ENCODE measurements around the gene CFAP45. TPM values are rescaled to one million over a fixed set of nuclear protein-coding genes. Genes with fewer than 3 reads are reported as not detected.

The CFAP45 gene
- total and polyA plus RNA-seq, 5 donors from 2014 or later: 0.40 to 7.2 (median 0.48) TPM; not detected in 1

DNA sequence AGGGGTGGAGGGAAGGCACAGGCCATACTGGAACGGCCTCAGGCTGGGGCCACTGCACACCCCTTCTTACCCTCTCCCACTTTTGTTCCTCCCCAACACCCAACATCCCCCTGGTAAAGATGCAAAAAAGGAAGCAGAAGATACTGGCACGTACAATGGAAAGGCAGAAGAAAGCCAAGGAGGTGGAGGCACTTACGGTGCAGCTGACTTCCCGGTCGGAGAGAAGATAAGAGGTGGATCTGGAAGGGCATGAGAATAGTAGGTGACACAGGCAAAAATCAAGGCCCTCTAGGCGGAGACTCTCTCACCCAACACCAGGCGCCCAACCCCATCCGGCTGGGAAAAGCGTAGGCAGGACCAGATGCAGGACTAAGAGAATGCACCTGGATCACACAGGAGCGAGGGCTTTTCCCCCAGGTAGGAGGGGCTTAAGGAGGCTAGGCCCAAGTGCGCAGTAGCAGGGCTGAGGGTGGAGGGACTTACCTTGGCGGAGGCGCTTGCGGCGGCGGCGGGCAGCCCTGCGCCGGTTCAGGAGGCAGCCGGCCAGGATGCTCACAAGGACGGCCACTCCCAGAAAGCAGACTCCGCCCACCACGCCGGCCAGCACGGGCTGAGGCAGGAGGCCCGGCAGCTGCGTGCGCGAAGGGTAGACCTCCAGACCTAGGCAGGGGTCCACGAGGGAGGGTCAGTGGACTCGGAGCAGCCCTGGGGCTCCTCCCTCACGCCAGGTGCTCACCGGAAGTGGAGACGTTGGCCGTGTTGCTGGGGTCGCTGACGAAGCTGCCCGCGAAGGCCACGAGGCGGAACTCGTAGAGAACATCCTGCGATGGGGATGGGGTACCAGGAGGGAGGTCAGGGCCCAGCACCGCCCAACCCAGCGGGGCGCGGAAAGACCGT, 29.4 kb upstream of the CFAP45 start:
- Mint-ChIP-seq H3K27ac (no peak overlapping the region), H3K4me3 (no peak overlapping the region), H3K27me3 (peaks cover 5% of the 10 kb centered on the region), H3K9me3 (peaks cover 0 to 4% (median 0%) of the 10 kb centered on the region in 7 donors), H3K4me1 (peaks cover 0 to 16% (median 11%) of the 10 kb centered on the region in 4 donors), H3K36me3 (peaks cover 3% of the 10 kb centered on the region)
- no peaks in the 10 kb centered on the region for H3K36me3 ChIP-seq (ENCODE audit: control insufficient read depth, insufficient read depth, low read length)
- H3K27me3 ChIP-seq (ENCODE audit: control insufficient read depth, insufficient read depth, low read length): no peaks in the 10 kb centered on the region
- DNase-seq (no peak), ATAC-seq (ENCODE audit: low read depth in 2 of 2) (no peak)
- H3K9me3 ChIP-seq (ENCODE audit: control insufficient read depth in 2 of 2, low read length in 2 of 2): no peaks in the 10 kb centered on the region
- peaks cover 10% of the 10 kb centered on the region for H3K4me1 ChIP-seq (ENCODE audit: control insufficient read depth, insufficient read depth, low read length, poor library complexity, severe bottlenecking)
- no peak overlapping the region for H3K4me3 ChIP-seq (ENCODE audit: low read depth, low read length)
- H3K27ac ChIP-seq (ENCODE audit: insufficient read depth, low read length, poor library complexity, severe bottlenecking): no peak overlapping the region

DNA sequence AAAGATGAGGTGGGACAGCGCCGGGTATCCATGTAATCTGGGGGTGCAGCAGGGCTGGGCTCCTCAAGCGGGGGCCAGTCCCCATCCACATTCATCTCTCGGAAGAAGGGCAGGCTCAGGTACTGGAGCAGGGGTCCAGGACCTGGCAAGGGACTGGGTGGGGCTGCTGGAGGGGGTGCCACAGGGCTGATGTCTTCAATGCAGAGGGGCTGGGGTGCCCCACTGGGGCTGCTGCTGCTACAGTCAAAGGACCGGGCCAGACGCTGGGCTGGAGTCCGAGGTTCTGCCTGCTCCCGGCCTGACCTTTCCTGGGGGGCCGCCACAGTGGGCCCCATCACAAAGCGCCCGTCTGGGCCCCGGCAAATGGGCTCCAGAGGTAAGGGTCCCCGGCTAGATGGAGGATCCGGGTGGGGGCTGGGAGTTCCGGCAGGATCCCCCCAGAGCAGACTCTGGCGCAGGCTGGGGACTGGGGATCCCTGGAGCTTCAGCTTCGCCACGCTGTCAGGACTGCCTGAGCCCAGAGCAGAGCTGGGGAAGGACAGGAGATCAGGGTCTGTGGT, 28.6 kb upstream of the CFAP45 start:
- Mint-ChIP-seq H3K27me3 (peaks cover 10% of the 10 kb centered on the region), H3K27ac (no peak overlapping the region), H3K4me1 (peaks cover 0 to 23% (median 14%) of the 10 kb centered on the region in 4 donors), H3K9me3 (peaks cover 0 to 5% (median 0%) of the 10 kb centered on the region in 7 donors), H3K36me3 (peaks cover 6% of the 10 kb centered on the region), H3K4me3 (no peak overlapping the region)
- H3K27ac ChIP-seq (ENCODE audit: insufficient read depth, low read length, poor library complexity, severe bottlenecking): no peak overlapping the region
- no peaks in the 10 kb centered on the region for H3K9me3 ChIP-seq (ENCODE audit: control insufficient read depth in 2 of 2, low read length in 2 of 2)
- DNase-seq (no peak), ATAC-seq (ENCODE audit: low read depth in 2 of 2) (no peak)
- no peak overlapping the region for H3K4me3 ChIP-seq (ENCODE audit: low read depth, low read length)
- peaks cover 11% of the 10 kb centered on the region for H3K4me1 ChIP-seq (ENCODE audit: control insufficient read depth, insufficient read depth, low read length, poor library complexity, severe bottlenecking)
- no peaks in the 10 kb centered on the region for H3K27me3 ChIP-seq (ENCODE audit: control insufficient read depth, insufficient read depth, low read length)
- H3K36me3 ChIP-seq (ENCODE audit: control insufficient read depth, insufficient read depth, low read length): no peaks in the 10 kb centered on the region

DNA sequence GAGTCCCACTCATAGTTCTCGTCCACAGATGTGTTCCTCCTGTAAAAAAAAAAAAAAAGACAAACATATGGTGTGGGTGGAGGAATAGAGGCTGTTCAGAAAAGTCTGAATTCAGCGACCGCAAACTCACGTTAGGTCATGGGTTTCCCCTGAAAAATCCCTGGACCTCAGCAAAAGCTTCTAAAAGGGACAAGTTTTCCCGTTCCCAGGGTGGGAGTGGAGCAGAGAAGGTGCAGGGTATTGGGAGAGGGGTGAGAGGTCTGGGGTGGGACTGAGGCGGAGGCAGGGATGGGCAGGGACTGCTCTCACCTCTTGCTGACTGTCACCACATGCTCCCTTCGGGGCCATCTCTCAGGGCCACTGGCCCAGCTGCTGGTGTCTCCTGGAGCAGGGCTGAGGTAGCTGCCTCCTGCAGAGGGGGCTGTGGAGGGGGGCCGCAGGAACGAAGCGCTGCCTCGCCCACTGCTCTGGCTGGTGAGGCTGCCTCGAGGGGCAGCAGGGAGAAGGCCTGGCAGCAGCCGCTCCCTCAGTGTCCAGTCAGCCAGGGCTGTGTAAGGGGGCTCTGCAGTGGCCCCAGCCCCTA, 28.0 kb upstream of the CFAP45 start:
- Mint-ChIP-seq H3K36me3 (peaks cover 6% of the 10 kb centered on the region), H3K27ac (no peak overlapping the region), H3K4me1 (peaks cover 0 to 26% (median 18%) of the 10 kb centered on the region in 4 donors), H3K9me3 (peaks cover 0 to 6% (median 0%) of the 10 kb centered on the region in 7 donors), H3K4me3 (no peak overlapping the region), H3K27me3 (peaks cover 10% of the 10 kb centered on the region)
- Histone ChIP-seq H3K4me3 (ENCODE audit: low read depth, low read length) (no peak overlapping the region), H3K4me1 (ENCODE audit: control insufficient read depth, insufficient read depth, low read length, poor library complexity, severe bottlenecking) (peaks cover 17% of the 10 kb centered on the region), H3K27ac (ENCODE audit: insufficient read depth, low read length, poor library complexity, severe bottlenecking) (no peak overlapping the region), H3K9me3 (ENCODE audit: control insufficient read depth in 2 of 2, low read length in 2 of 2) (no peaks in the 10 kb centered on the region), H3K36me3 (ENCODE audit: control insufficient read depth, insufficient read depth, low read length) (no peaks in the 10 kb centered on the region), H3K27me3 (ENCODE audit: control insufficient read depth, insufficient read depth, low read length) (no peaks in the 10 kb centered on the region)
- DNase-seq (no peak), ATAC-seq (ENCODE audit: low read depth in 2 of 2) (no peak)

DNA sequence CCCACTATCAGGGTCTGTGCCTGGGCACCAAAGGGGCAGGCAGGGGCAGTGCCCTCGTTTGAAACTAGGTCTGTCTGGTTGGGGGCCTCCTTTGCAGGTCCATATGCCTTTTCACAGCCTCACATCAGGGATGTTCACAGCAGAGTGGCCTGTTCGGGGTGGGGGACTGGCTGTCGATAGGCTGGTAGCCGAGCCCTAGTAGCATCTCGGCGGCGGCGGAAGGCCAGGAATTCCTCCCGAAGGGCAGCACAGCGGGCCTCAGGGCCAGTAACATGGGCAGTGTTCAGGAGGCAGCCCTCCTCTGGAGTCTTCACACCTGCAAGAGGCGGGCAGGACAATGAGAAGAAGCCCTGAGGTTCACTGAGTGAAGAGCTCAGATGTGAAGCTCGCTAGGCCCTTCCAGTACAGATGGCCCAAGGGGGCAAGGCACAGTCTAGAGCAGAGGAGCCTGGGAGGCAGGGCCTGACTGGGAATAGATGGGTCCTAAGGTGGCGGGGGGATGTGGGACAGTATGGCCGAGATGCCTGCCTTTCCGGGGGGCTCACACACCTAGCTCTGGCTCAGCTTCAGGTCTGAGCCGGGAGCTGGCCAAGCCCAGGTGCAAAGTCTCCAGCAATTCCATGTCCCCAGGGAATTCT, 27.4 kb upstream of the CFAP45 start:
- Histone ChIP-seq H3K4me1 (ENCODE audit: control insufficient read depth, insufficient read depth, low read length, poor library complexity, severe bottlenecking) (peaks cover 23% of the 10 kb centered on the region), H3K9me3 (ENCODE audit: control insufficient read depth in 2 of 2, low read length in 2 of 2) (no peaks in the 10 kb centered on the region), H3K4me3 (ENCODE audit: low read depth, low read length) (no peak overlapping the region), H3K27me3 (ENCODE audit: control insufficient read depth, insufficient read depth, low read length) (no peaks in the 10 kb centered on the region), H3K27ac (ENCODE audit: insufficient read depth, low read length, poor library complexity, severe bottlenecking) (no peak overlapping the region), H3K36me3 (ENCODE audit: control insufficient read depth, insufficient read depth, low read length) (no peaks in the 10 kb centered on the region)
- Mint-ChIP-seq H3K9me3 (peaks cover 0 to 6% (median 0%) of the 10 kb centered on the region in 7 donors), H3K36me3 (peaks cover 6% of the 10 kb centered on the region), H3K27ac (peak overlapping the region in 1 of 3 donors; percentile 99), H3K4me1 (peaks cover 0 to 32% (median 20%) of the 10 kb centered on the region in 4 donors), H3K27me3 (peaks cover 10% of the 10 kb centered on the region), H3K4me3 (peak overlapping the region in 2 of 4 donors; percentile 14 to 100)
- ATAC-seq (ENCODE audit: low read depth in 2 of 2) (no peak), DNase-seq (no peak)

DNA sequence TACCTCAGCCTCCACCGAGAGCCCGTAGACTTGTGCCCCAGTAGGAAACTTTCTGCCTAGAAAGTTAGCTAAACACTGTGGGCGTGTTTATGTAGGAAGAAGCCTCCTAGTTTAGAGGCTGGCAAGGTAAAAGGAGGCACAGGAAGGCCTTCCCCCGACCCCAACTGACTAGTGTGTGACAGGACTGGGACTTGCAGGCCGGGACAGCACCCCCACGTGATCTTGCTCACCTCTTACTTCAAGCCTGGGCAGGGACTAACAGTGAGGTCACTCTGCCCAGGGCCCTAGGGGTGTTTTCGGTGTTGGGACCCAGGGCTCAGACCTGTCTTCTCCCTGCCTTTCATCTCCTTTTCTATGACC, 25.7 kb upstream of the CFAP45 start:
- peaks cover 0 to 6% (median 0%) of the 10 kb centered on the region in 7 donors for H3K9me3 Mint-ChIP-seq
- H3K27ac ChIP-seq (ENCODE audit: insufficient read depth, low read length, poor library complexity, severe bottlenecking): peak overlapping the region; percentile 98
- DNase-seq (no peak), ATAC-seq (ENCODE audit: low read depth in 2 of 2) (peak in 1 of 2 donors; percentile 5)
- peaks cover 8 to 48% (median 34%) of the 10 kb centered on the region in 4 donors for H3K4me1 Mint-ChIP-seq
- H3K27me3 ChIP-seq (ENCODE audit: control insufficient read depth, insufficient read depth, low read length): no peaks in the 10 kb centered on the region
- H3K36me3 Mint-ChIP-seq: peaks cover 16% of the 10 kb centered on the region
- H3K4me1 ChIP-seq (ENCODE audit: control insufficient read depth, insufficient read depth, low read length, poor library complexity, severe bottlenecking): peaks cover 39% of the 10 kb centered on the region
- H3K27me3 Mint-ChIP-seq: peaks cover 10% of the 10 kb centered on the region
- peak overlapping the region; percentile 92 to 100 (median 98) for H3K4me3 Mint-ChIP-seq
- peak overlapping the region; percentile 89 for H3K4me3 ChIP-seq (ENCODE audit: low read depth, low read length)
- peaks cover 7% of the 10 kb centered on the region for H3K36me3 ChIP-seq (ENCODE audit: control insufficient read depth, insufficient read depth, low read length)
- H3K9me3 ChIP-seq (ENCODE audit: control insufficient read depth in 2 of 2, low read length in 2 of 2): no peaks in the 10 kb centered on the region
- peak overlapping the region; percentile 98 to 99 (median 98) for H3K27ac Mint-ChIP-seq

DNA sequence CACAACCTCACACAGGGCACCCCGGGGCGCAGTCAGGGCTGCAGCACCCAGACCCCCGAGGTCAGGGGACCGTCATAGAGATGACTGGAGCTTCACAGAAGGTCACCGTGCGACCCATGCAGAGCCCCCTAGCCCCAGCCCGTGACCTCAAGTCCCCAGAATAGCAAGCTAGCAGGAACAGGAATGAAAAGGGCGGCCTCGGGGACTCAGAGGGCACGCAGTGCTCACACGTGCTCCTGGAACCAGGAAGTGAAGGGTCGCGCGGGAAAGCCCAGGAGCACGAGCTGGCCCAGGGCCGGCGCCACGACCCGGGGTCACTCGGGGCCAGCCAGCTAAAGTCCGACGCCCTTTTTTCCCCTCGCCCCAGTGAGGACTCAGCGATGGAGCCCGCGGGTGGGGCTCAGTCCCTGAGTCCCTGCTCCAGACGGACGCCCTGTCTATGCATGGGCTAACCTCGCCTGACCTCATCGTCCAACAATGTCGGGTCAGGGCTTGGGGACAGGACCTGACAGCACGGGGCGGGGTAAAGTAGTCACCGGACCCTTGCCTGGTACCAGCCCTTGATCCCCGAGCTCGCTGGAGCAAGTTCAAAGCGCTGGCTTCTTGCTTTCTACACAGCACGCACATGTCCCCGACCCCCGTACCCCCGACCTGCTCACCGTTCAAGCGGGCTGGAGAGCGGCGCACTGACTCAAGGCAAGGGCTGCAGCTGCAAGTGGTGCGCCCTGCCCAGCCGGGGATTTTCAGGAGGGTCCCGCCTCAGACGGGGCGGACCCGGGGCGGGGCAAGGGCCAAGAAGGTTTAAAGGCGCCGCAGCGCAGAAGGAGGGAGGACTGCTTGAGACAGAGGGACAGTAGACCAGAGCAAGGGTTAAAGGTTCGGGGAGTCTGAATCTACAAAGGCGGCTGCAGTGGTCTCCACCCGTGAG, 25.1 kb upstream of the CFAP45 start, which contains the start of gene TAGLN2:
TSS of gene TAGLN2 (minus strand) at position 717 of the 928 bp plus-strand sequence. CDS start 4,998 bp downstream, outside the sequence.
- H3K4me3 ChIP-seq (ENCODE audit: low read depth, low read length): peak within 1 kb of the TSS; percentile 94
- Mint-ChIP-seq H3K27me3 (peaks cover 10% of the 10 kb centered on the region), H3K27ac (peak within 1 kb of the TSS; percentile 98 to 100 (median 99)), H3K4me3 (peak within 1 kb of the TSS; percentile 92 to 100 (median 98)), H3K9me3 (peaks cover 0 to 6% (median 0%) of the 10 kb centered on the region in 7 donors), H3K4me1 (peaks cover 10 to 55% (median 37%) of the 10 kb centered on the region in 4 donors), H3K36me3 (peaks cover 18% of the 10 kb centered on the region)
- DNase-seq (peak; percentile 83 to 93 (median 86)), ATAC-seq (ENCODE audit: low read depth in 2 of 2) (peak; percentile 70 to 76)
- no peaks in the 10 kb centered on the region for H3K27me3 ChIP-seq (ENCODE audit: control insufficient read depth, insufficient read depth, low read length)
- H3K4me1 ChIP-seq (ENCODE audit: control insufficient read depth, insufficient read depth, low read length, poor library complexity, severe bottlenecking): peaks cover 45% of the 10 kb centered on the region
- peaks cover 13% of the 10 kb centered on the region for H3K36me3 ChIP-seq (ENCODE audit: control insufficient read depth, insufficient read depth, low read length)
- no peaks in the 10 kb centered on the region for H3K9me3 ChIP-seq (ENCODE audit: control insufficient read depth in 2 of 2, low read length in 2 of 2)
- peak within 1 kb of the TSS; percentile 98 for H3K27ac ChIP-seq (ENCODE audit: insufficient read depth, low read length, poor library complexity, severe bottlenecking)

Data from CD4-positive, CD25-positive, alpha-beta regulatory T cell (primary cell).